Body of pancreas (tissue), 4 donors: Measurements from ENCODE around the gene UBE2G2.

Experiments
- POLR2A ChIP-seq, 3 donors: fragments of 450-650 bp; IDR thresholded peaks; one replicate each; pipeline ENCODE4 v1.6.1; 2016; ENCODE audit warnings: antibody characterized with exemption in 3 of 3, mild to moderate bottlenecking in 2 of 3
- TF ChIP-seq, protein P1 (sequence below), 7 experiments: fragments of 450-650 bp in 4 of 7; fragments of 200-600 bp in 3 of 7; sonication (generic) in 3 of 7; IDR thresholded peaks; one replicate each; pipeline ENCODE4 v1.5.1; 2016 to 2019; ENCODE audit warnings: antibody characterized with exemption in 7 of 7

DNA sequence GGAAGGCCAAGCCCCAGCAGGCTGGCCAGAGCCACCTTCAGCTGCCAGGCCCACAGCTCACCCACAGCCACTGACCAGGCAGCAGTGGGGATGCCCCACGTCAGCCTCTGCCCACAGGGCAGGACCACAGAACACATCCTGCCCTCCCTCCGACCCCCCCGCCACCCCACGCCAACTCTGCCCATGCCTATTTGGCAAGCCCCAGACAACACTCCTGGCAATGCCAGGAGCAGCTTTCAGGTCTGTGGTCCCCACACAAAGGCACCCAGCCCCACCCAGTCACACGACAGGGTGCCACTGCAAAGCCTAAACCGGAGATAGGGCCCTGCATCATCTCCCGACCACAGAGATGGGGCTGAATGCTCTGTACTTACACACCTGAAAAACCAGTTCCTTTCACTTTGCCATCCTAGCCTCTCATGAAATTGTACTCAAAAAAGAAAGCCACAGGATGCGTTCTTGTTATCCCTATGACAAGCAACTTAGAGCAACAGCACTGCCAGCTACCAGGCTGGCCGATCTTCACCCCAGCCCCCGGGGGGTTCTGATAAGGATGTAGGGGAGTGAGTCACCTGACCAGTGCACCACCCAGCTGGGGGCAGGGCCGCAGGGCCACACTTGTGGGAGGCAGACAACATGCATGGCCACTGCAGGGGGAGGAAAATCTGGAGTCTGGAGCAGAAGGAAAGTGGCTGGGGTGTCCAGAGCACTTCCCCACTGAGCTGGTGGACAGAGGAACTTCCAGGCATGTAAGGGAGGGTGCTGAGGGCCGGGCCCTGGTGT lies 36.2 kb downstream of the UBE2G2 start:
- TF ChIP-seq, protein P1, sequence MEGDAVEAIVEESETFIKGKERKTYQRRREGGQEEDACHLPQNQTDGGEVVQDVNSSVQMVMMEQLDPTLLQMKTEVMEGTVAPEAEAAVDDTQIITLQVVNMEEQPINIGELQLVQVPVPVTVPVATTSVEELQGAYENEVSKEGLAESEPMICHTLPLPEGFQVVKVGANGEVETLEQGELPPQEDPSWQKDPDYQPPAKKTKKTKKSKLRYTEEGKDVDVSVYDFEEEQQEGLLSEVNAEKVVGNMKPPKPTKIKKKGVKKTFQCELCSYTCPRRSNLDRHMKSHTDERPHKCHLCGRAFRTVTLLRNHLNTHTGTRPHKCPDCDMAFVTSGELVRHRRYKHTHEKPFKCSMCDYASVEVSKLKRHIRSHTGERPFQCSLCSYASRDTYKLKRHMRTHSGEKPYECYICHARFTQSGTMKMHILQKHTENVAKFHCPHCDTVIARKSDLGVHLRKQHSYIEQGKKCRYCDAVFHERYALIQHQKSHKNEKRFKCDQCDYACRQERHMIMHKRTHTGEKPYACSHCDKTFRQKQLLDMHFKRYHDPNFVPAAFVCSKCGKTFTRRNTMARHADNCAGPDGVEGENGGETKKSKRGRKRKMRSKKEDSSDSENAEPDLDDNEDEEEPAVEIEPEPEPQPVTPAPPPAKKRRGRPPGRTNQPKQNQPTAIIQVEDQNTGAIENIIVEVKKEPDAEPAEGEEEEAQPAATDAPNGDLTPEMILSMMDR (IDR thresholded peaks at IDR 0.05) = no peak
- TF ChIP-seq POLR2A (IDR thresholded peaks at IDR 0.05) = no peak
